Activated T-helper 2 cell treated with anti-CD3 and anti-CD28 coated beads, Interferon-gamma antibody, Interleukin-2, Interleukin-4, amounts not matched to agents 10 μg/mL and 5 μg/mL and 100 μg/mL, durations not matched to agents 14 hours and 24 hours and 36 hours (primary cell): ENCODE results near the gene MBD2. TPM values are rescaled to one million over a fixed set of nuclear protein-coding genes. Genes with fewer than 3 reads are reported as not detected.
"Not testable (repeated sequence)": the region's sequence is repeated elsewhere in the genome, so short reads cannot be mapped to it uniquely, and the experiment has no call there.

Source experiments
- DNase-seq: peaks from one replicate; pipeline ENCODE4 v3.0.0; 2021; ENCODE audit warnings: low spot score
- H3K27ac Mint-ChIP-seq: one replicate; pipeline ENCODE4 v1.8.0; 2021; ENCODE audit warnings: mixed read lengths
- H3K27me3 Mint-ChIP-seq: one replicate; pipeline ENCODE4 v1.8.0; 2021; ENCODE audit warnings: low read depth, mixed read lengths
- H3K36me3 Mint-ChIP-seq: one replicate; pipeline ENCODE4 v1.8.0; 2021; ENCODE audit warnings: low read depth, mixed read lengths
- H3K4me1 Mint-ChIP-seq: one replicate; pipeline ENCODE4 v1.8.0; 2021; ENCODE audit warnings: low read depth, mixed read lengths
- H3K4me3 Mint-ChIP-seq: one replicate; pipeline ENCODE4 v1.8.0; 2021; ENCODE audit warnings: low read depth, mild to moderate bottlenecking, moderate library complexity, mixed read lengths
- H3K9me3 Mint-ChIP-seq: one replicate; pipeline ENCODE4 v1.8.0; 2021; ENCODE audit warnings: mixed read lengths
- intact Hi-C: fragments of 100-400 bp; cut with micrococcal nuclease; formaldehyde crosslinking; loops from one replicate; pipeline ENCODE4 v1.15.1; 2023
- total RNA-seq: library from RNA; stranded (reverse); gene quantifications from 2 replicates; pipeline ENCODE4 v1.2.3, GENCODE V29; 2022

The MBD2 gene
- total RNA-seq, 1 donor from 2014 or later = 196 TPM

GRCh38 chr18:54129448-54130067, 94.9 kb downstream of the MBD2 start:
- H3K36me3 Mint-ChIP-seq = no peaks in the 10 kb centered on the region
- no peaks in the 10 kb centered on the region for H3K9me3 Mint-ChIP-seq
- no peak overlapping the region for H3K4me3 Mint-ChIP-seq
- no peaks in the 10 kb centered on the region for H3K27me3 Mint-ChIP-seq
- no peak for DNase-seq
- peaks cover 17% of the 10 kb centered on the region for H3K4me1 Mint-ChIP-seq
- intact Hi-C loops = no loop called here
- no peak overlapping the region for H3K27ac Mint-ChIP-seq

GRCh38 chr18:54127759-54128378, 96.6 kb downstream of the MBD2 start:
- no peaks in the 10 kb centered on the region for H3K36me3 Mint-ChIP-seq
- H3K9me3 Mint-ChIP-seq = no peaks in the 10 kb centered on the region
- intact Hi-C loops = no loop called here
- DNase-seq = no peak
- peaks cover 17% of the 10 kb centered on the region for H3K4me1 Mint-ChIP-seq
- H3K27me3 Mint-ChIP-seq = no peaks in the 10 kb centered on the region
- no peak overlapping the region for H3K27ac Mint-ChIP-seq
- no peak overlapping the region for H3K4me3 Mint-ChIP-seq

- H3K9me3 Mint-ChIP-seq = no peaks in the 10 kb centered on the region
- H3K27ac Mint-ChIP-seq = no peak overlapping the region
- peaks cover 14% of the 10 kb centered on the region for H3K4me1 Mint-ChIP-seq
- no peaks in the 10 kb centered on the region for H3K27me3 Mint-ChIP-seq
- no peak overlapping the region for H3K4me3 Mint-ChIP-seq
- DNase-seq = no peak
- intact Hi-C loops = no loop called here
- no peaks in the 10 kb centered on the region for H3K36me3 Mint-ChIP-seq
Observed at GRCh38 chr18:54125429-54125828, 99.0 kb downstream of the MBD2 start.

GRCh38 chr18:54123720-54124440, 100.6 kb downstream of the MBD2 start:
- intact Hi-C loops, H3K9me3 Mint-ChIP-seq, H3K4me3 Mint-ChIP-seq, H3K4me1 Mint-ChIP-seq, H3K36me3 Mint-ChIP-seq, H3K27ac Mint-ChIP-seq, DNase-seq, H3K27me3 Mint-ChIP-seq: not testable (repeated sequence)

GRCh38 chr18:54119524-54120019, 104.9 kb downstream of the MBD2 start:
- intact Hi-C loops = loop anchor here (1.0 kb wide), 1 partner anchor 210 kb away; no protein-coding TSS in a partner anchor
- Mint-ChIP-seq H3K4me3 (peak overlapping the region; percentile 4), H3K27ac (no peak overlapping the region), H3K9me3 (no peaks in the 10 kb centered on the region), H3K4me1 (peaks cover 7% of the 10 kb centered on the region), H3K36me3 (no peaks in the 10 kb centered on the region), H3K27me3 (peaks cover 15% of the 10 kb centered on the region)
- DNase-seq = peak; percentile 9

- Mint-ChIP-seq H3K9me3 (no peaks in the 10 kb centered on the region), H3K27ac (no peak overlapping the region), H3K4me3 (no peak overlapping the region), H3K36me3 (no peaks in the 10 kb centered on the region), H3K4me1 (peaks cover 7% of the 10 kb centered on the region), H3K27me3 (peaks cover 20% of the 10 kb centered on the region)
- DNase-seq = no peak
- intact Hi-C loops = no loop called here
Observed at GRCh38 chr18:54117853-54118773, 106.4 kb downstream of the MBD2 start.

GRCh38 chr18:54116541-54117257, 107.8 kb downstream of the MBD2 start:
- no peak overlapping the region for H3K4me3 Mint-ChIP-seq
- H3K36me3 Mint-ChIP-seq = no peaks in the 10 kb centered on the region
- no peak for DNase-seq
- H3K4me1 Mint-ChIP-seq = peaks cover 7% of the 10 kb centered on the region
- H3K27me3 Mint-ChIP-seq = peaks cover 27% of the 10 kb centered on the region
- H3K9me3 Mint-ChIP-seq = no peaks in the 10 kb centered on the region
- intact Hi-C loops = no loop called here
- H3K27ac Mint-ChIP-seq = no peak overlapping the region

GRCh38 chr18:54112356-54112755, 112.1 kb downstream of the MBD2 start:
- Mint-ChIP-seq H3K27me3 (peaks cover 44% of the 10 kb centered on the region), H3K9me3 (no peaks in the 10 kb centered on the region), H3K4me3 (no peak overlapping the region), H3K4me1 (peaks cover 4% of the 10 kb centered on the region), H3K27ac (no peak overlapping the region), H3K36me3 (no peaks in the 10 kb centered on the region)
- DNase-seq = no peak
- intact Hi-C loops = no loop called here

GRCh38 chr18:54109131-54109683, 115.3 kb downstream of the MBD2 start:
- Mint-ChIP-seq H3K4me3 (no peak overlapping the region), H3K36me3 (no peaks in the 10 kb centered on the region), H3K27ac (no peak overlapping the region), H3K27me3 (peaks cover 29% of the 10 kb centered on the region), H3K9me3 (no peaks in the 10 kb centered on the region), H3K4me1 (peaks cover 4% of the 10 kb centered on the region)
- no peak for DNase-seq
- intact Hi-C loops = no loop called here

GRCh38 chr18:54102123-54102522, 122.3 kb downstream of the MBD2 start:
- Mint-ChIP-seq H3K9me3 (peaks cover 3% of the 10 kb centered on the region), H3K27ac (no peak overlapping the region), H3K36me3 (no peaks in the 10 kb centered on the region), H3K27me3 (no peaks in the 10 kb centered on the region), H3K4me3 (no peak overlapping the region), H3K4me1 (no peaks in the 10 kb centered on the region)
- DNase-seq = no peak
- intact Hi-C loops = no loop called here
